T-helper 2 cell treated with Interferon-gamma antibody and Interleukin-4, amounts not matched to agents 100 ng/mL and 5 ng/mL, for 36 hours (primary cell): ENCODE results near the gene PNO1. TPM values are rescaled to one million over a fixed set of nuclear protein-coding genes. Genes with fewer than 3 reads are reported as not detected.
"Not testable (repeated sequence)": the region's sequence is repeated elsewhere in the genome, so short reads cannot be mapped to it uniquely, and the experiment has no call there.

Experiments used
- intact Hi-C: fragments of 100-400 bp; cut with micrococcal nuclease; formaldehyde crosslinking; loops from one replicate; pipeline ENCODE4 v1.15.1; 2023
- total RNA-seq: library from RNA; stranded (reverse); gene quantifications from 2 replicates; pipeline ENCODE4 v1.2.3, GENCODE V29; 2022

The PNO1 gene
- total RNA-seq, result 16.1 and 18.4 TPM in 2 replicates

DNA sequence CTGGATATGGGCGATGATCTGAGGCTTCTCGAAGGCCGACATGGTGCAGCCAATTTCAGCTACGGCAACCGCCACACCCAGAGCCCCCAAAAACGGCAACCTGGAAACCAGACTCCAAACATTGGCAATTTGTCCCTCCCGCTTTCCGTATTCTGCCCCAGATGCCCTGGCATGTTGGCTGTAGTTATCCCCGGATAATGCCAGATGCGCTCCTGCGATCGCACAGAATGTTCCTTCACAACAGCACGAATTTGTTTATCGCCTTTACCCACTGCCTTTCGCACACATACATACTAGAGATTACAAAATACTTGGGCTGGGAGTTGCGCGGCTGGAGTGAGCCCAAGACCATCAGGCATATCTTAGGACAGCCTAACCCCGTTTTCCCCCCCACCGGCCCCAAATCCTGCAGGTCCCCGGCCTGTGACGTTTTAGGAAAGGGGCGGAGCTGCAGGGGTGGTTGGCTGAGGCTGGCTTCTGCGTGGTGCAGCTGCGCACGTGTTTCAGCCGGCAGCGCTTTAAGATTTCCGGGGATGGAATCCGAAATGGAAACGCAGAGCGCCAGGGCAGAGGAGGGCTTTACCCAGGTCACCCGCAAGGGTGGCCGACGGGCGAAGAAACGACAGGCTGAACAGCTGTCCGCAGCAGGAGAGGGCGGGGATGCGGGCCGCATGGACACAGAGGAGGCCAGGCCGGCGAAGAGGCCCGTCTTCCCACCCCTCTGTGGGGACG lies at the start of gene PNO1:
Gene PNO1, plus strand, starts transcription at position 487 of the 732 bp plus-strand sequence. Its CDS starts 47 bp downstream, at position 534.
- intact Hi-C loops, result loop anchor here (1.0 to 5.0 kb wide), 6 partner anchors 35 to 760 kb away; partner anchors contain the start of genes APLF, C1D, ETAA1 and FBXO48

DNA sequence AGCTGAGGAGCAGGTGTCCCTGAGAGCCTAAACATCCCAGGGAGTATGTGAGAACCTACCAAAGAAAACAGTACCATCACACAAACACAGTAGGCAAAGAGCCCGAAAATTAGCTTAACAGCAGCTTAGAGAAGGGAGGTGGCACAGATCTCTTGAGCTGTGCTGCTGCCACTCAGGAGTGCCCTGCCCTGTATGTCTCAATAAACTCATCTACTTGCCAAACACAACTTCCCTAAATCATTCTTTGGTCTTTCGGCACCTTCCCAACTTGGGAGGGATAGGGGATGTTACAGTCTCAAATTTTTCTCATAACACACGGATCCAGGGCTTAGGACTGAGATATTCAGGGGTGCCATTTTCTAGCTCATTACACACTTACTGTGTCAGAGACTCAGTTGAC lies 49.6 kb upstream of the PNO1 start:
- intact Hi-C loops, result no loop called here

DNA sequence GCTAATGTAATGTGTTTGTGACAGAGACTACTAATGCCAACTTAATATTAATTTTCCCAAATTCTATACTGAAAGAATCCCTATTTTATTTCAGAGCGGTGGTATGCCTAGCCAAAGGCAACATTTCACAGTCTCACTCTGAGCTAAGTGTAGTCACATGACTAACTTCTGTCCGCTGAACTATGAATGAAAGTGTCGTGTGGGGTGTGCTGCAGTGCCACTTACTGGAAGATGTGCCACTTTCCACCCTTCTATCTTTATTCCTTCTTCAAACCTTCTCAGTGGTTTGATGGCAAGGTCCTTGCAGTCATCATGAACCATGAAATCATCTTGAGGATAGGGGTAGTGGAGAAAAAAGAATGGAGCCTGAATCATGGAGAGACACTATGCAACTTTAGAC lies 47.6 kb upstream of the PNO1 start:
- intact Hi-C loops, result no loop called here

DNA sequence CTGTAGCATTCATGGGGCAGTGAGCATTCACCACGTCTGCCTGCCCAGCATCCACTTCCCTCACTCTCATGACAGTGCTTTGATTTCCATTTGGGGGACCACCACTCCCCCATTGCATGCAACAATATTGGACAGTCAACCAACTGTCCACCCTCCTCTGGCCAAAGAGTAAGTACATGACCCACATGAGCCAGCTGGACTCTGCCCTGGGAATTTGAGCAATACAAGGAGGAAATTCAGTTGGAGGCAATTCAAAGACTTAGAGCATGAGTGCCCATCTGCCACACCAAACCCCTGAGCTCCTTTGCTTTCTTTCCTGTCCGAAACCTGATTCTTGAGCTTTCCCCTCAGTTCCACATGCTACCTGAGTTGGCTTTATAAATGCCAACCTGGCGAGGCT lies 41.7 kb upstream of the PNO1 start:
- intact Hi-C loops, result no loop called here

DNA sequence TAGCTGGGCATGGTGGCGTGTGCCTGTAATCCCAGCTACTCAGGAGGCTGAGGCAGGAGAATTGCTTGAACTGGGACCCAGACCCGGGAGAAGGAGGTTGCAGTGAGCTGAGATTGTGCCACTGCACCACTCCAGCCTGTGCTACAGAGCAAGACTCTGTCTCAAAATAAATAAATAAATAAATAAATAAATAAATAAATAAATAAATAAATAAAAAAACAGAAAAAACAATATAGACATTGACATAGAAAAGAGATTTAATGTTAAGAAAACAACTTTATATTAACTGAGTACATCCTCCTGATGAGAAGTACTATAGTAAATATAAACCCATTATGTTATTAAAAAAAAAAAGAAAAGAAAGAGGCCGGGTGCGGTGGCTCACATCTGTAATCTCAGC lies 39.8 kb upstream of the PNO1 start:
- intact Hi-C loops, result not testable (repeated sequence)

DNA sequence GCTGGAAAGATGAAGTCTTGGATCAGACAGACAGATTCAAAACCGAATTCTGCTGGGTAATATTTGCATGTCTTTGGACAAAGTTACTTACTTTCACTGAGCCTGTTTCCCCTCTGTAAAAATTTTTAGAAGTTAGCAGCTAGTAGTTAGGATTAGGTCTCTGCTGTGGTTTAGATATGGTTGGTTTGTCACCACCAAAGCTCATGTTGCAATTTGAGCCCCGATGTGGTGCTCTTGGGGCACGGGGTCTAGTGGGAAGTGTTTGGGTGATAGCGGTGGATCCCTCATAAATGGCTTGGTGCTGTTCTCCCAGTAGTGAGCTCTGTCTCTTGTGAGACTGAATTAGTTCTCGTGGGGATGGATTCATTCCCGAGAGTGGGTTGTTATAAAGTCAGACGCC lies 38.9 kb upstream of the PNO1 start:
- intact Hi-C loops, result no loop called here

DNA sequence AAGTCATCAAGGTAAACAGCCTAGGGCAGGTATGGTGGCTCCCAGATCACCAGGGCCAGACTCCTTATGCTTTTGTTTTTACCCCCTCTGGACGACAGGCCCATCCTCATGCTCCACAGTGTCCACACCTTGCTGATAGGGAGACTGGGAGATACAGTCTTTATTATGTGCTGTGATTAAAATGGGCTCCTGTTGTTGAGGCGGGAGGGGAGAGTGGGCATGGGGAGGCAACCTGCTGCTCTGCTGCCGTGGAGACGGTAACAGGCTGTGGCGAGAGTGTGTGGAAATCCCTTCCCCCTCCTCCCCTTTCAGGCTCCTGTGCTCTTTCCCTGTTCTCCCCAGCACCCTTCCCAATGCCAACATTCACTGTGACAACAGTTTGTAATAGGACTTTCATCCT lies 38.2 kb upstream of the PNO1 start:
- intact Hi-C loops, result no loop called here

DNA sequence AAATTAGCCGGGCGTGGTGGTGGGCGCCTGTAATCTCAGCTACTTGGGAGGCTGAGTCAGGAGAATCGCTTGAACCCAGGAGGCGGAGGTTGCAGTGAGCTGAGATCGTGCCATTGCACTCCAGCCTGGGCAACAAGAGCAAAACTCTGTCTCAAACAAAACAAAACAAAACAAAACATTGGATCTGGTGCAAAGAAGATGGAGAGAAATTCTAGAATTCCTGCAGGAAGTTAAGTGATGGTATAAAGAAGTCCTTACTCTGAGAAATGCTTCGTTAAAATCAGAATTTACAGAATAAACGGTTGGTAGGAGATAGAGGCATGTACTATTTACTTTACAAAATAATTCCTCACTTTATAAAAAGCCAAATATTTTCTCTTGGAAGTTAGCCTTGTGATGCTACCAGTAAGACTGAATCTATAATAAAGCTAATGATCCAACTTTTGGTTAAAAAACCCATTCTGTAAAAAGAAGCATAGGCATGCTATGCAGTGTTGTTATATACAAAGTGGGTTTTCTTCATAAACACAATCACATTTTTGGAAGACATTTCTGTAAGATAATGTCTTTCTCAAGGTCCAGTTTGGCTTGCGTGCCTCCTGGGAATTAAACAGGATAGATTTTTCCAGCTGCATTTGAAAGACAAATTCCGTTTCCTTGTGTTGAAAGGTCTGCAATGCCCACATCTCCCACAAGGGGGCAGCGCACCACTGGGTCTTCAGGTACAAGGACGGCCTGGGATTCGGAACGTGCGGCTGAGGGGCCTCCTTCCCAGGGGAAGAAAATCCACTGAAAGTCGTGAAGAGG lies 35.6 kb upstream of the PNO1 start:
- intact Hi-C loops, result loop anchor here (1.0 to 5.0 kb wide), 4 partner anchors 35 to 319 kb away; partner anchors contain the start of gene PNO1

DNA sequence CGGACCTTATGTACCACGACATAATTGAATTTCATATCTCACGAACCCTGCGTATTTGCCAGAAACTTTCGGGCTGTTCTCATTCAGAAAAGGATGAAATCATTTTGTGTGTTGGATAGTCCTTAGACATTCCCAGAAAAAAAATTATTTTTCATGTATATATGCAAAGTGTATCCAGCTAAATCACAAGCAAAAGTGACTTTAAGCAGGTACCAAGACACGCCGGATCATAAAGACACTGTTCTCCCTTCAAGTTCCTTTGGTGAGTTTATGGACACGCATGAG lies 35.1 kb upstream of the PNO1 start:
- intact Hi-C loops, result loop anchor here (1.0 to 5.0 kb wide), 4 partner anchors 35 to 319 kb away; partner anchors contain the start of gene PNO1

DNA sequence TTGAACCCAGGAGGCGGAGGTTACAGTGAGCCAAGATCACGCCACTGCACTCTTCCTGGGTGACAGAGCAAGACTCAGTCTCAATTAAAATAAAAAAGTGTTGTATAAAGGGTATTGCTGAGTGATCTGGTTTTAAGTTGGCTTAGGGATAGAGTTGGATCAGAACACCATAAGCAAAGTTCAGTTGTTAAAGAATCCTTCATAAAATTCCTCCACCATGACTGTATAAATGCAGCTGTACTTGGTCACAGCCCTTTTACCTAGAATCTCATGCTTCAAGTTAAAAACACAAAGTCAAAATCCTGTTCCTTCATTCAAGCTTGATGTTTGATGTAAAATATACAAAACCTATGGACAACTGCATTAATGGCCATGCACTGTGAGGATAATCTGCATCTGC lies 33.4 kb upstream of the PNO1 start:
- intact Hi-C loops, result loop anchor here (5.0 kb wide), 2 partner anchors 33 to 63 kb away; partner anchors contain the start of gene PNO1

DNA sequence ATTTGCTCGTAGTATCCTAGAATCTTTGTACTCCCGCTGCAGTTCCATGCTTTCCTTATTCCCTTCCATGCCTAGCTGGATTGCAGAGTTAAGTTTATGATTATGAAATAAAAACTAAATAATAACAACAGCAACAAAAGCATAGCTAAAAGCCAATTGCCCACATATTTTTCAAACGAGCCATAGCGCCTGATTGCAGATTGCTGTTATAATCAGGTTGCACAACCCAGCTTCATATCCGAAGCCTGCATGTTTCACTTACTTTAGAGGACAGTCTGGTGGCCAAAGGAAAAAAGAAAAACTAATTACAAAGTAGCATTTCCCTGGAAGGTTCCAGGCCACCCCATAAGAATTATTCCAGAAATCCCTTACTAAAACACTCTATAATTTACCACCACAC lies 31.9 kb upstream of the PNO1 start:
- intact Hi-C loops, result no loop called here

DNA sequence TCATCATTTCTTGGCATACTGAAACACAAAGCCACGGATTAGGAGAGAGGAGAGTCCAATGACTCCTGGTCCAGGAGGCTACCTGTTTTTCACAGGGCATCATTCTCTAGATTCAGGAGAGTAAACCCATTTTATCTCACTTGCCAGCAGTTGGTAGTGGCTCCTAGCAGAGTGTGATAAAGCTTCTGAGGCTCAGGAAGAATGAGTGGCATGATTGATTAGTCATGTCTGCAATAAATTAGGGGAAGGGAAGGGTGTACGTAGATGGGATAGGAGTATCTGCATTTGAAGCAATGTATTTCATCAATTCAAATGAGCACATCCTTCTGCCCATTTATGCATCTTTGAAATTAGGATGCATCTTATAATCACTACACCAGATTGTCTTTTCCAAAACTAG lies 31.1 kb upstream of the PNO1 start:
- intact Hi-C loops, result no loop called here

DNA sequence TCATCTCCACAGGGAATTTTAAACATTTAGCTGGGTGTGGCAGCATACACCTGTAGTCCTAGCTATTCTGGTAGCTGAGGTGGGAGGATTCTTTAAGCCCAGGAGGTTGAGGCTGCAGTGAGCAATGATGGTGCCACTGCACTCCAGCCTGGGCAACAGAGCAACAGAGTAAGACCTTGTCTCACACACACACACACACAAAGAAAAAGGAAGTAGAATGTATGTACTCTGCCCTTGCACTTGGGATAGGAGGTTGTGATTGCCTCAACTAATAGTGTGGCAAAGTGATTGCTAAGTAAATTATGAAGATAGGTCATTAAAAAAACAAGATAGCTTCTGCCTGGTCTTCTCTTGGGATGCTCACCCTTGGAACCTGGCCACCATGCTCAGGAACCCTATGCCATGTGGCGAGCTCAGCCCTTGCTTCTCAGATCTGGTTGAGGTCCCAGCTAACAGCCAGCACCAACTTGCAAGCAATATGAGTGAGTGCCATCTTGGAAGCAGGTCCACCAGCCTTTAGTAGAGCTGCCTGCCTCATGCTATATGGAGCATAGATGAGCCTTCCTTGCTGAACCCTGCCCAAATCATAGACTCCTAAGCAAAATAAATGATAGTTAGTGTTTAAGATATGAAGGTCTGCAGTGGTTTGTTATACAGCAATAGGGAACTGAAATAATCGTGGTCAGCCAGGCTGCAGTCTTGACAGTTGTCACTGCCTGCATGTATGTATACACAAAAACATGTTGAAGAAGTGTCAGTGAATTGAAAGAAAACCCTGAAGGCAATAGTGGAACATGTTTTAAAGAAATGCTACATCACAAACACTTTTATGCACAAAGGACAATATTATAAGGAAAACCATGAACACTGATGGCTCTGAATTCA lies 30.1 kb upstream of the PNO1 start:
- intact Hi-C loops, result no loop called here

DNA sequence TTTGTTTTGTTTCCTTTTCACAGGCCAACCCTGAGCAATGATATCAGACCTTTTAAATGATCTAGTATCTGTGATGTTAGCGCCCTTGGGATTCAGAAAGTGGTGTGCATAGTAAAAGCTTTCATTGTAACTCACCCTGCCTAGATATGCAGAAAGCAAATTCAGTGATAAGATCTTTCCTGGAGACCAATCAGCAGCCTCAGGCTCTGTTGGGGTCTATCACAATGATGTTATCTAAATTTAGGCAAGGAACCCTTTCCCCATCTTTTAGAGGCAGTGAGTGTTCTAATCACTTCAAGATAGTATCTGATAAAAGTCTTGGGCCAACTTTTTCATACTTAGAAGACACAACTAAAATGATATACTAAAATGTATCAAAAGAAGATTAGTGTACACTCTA lies 23.6 kb upstream of the PNO1 start:
- intact Hi-C loops, result no loop called here

DNA sequence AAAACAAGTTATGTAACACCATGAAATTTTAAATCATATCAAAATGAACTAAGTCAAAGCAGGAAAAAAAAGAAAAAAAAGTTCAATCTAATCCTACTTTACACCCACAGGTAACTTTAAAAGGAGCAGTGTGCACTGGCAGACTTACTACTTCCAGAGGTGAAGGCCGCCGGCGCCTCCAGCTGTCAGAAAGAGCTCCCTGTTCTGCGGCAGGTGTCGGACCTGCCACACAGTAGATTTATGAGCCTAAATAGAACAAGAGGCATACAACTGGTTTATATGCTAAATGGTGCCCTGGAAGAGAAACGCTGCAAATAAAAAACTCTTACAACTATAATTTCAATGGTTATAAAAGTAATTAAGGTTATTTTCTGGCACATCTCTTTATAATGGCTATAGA lies 23.1 kb upstream of the PNO1 start:
- intact Hi-C loops, result no loop called here

DNA sequence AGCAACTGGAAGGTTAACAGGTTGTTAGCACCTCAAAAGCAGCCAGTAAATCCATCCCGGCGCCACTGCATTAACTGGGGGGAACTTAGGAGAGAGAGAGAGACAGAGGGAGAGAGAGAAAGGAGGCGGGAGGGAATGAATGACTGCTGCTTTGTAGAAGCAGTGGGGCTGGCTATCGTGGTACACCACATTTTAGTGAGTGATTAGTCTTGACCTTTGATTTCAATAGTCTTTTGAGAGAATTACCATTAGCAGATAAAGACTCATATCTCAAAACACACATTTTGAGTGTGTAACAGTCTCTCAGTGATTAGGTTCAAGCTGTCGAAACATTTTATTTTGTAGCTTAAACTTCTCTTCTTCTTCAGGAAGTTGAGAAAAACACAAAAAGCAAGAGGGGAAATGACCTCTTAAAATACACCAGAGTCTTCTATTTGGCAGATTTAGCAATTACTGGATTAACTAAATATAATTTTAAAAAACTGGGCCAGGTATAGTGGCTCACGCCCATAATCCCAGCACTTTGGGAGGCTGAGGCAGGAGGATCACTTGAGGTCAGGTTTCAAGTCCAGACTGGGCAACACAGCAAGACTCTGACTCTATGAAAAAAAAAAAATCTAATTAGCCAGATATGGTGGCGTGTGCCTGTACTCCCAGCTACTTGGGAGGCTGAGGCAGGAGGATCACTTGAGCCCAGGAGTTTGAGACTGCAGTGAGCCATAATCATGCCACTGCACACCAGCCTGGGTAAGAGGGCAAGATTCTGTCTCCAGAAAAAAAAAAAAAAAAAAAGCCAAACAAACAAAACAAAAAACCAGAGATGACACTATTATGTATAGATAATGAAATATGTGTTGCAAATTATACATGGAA lies 22.0 kb upstream of the PNO1 start:
- intact Hi-C loops, result no loop called here

DNA sequence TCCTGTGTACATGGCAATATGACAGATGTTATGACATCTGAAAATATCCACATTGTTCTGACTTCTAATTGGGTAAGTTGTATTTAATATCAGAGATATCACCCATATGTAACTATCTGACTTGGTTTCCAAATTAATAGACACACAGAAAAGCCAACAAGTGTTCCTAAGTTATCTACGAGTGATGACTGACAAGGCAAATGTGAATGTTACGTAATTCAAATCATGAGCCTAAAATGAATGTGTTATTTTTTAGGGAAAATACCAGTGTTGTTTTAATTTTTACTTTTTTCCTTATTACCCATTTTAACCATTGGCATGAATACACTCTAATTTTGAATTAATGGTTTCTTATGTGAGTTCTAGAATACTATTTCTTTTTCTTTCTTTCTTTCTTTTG lies 15.8 kb upstream of the PNO1 start:
- intact Hi-C loops, result no loop called here

DNA sequence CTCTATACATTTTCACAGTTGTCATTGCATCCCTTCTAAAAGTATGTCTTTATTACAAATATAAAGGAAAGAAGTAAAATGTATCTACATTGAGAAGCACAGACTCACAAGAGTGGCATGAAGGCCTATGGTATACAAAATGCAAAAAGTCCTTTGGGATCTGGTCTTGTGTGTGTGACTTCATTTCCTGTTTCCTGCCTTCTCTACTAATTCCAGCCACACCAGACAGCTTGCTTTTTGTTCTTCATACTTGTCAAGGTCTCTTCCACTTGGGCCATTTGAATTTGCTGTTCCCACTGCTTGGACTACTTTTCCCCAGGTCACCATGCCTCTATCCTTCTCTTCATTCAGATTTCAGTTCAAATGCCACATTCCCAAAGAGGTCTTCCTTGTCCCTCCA lies 6.7 kb upstream of the PNO1 start:
- intact Hi-C loops, result no loop called here

DNA sequence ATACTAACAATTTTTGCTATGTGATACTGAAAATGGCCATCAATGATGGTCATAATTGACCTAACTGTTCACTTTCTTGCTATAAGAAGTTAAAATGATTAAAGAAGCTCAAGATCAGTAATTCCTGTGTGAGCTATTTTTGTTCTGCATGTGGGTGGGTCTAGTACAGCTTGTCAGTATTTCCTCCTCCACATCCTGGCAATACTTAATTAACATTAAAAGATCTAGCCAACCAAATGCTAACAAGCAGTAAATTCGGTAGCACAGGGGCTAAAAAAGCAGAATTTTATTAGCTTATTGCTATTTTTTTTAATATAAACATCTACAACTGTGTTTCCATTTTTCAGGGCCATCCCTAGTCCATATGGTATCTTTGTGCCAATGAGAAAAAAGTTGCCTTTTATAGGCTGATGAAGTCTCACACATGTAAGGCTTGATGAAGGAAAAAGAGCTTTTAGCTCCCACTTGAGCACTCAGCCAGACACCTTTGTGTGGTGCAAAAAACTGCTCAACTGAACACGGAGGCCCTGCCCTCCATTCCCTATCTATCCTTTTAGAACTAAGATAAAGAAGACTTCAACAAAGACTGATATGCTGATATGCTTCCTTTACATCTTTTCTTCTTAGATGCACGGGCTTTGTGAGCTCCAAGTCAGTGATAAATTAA lies 4.9 kb upstream of the PNO1 start:
- intact Hi-C loops, result no loop called here

DNA sequence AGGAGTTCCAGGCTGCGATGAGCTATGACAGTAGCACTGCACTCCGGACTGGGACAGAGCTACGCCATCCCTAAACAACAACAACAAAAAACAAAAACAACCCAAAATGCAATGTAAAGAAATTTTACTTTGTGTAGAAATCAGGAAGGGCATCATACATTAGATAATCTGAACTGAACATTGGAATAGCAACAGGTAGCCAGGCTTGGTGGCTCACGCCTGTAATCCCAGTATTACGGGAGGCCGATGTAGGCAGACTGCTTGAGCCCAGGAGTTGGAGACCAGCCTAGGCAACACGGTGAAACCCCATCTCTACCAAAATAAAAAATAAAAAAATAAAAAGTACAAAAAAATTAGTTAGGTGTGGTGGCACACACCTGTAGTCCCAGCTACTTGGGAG lies 2.1 kb upstream of the PNO1 start:
- intact Hi-C loops, result loop anchor here (5.0 kb wide), 2 partner anchors 33 to 47 kb away; no protein-coding TSS in a partner anchor
